SK-N-MC (cell line): ENCODE results near the gene VOPP1.

ENCODE experiments used
- EZH2 ChIP-seq: fragments of 200-600 bp; sonication (generic); IDR thresholded peaks from one replicate; pipeline ENCODE4 v1.6.1; 2017; ENCODE audit warnings: antibody characterized with exemption
- POLR2AphosphoS5 ChIP-seq: IDR thresholded peaks from 2 replicates; pipeline ENCODE4 v1.6.1; 2012; ENCODE audit warnings: mild to moderate bottlenecking, low read depth, low read length, borderline replicate concordance

- no peak for TF ChIP-seq POLR2AphosphoS5
- TF ChIP-seq EZH2: no peak
Measured at GRCh38 chr7:55489552-55489951, 82.8 kb downstream of the VOPP1 start.
